ENCODE results near the gene OSMR.

DNA sequence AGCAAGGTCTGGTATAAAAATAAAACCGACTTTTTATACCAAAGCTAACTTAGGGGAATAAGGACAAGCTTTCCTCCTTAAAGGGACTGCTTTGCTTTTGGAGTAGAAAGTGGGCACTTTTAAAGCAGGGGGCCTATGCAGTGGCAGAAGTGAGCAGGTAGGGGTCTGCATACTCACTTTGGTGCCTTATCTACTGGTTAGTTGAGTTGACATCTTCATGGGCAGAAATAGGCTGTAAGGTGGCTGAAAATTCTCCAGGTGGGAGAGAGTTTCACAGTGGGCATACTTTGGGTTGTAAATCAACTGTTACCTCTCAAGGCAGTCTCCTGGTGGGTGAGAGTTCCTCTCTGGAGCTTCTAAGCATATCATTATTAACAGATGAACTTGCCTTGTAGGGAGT is 24.8 kb downstream of the OSMR start:
- TF ChIP-seq EZH2 (IDR thresholded peaks at IDR 0.05; ENCODE audit: insufficient read depth, poor library complexity, severe bottlenecking) (no peak), EZH2phosphoT487 (IDR thresholded peaks at IDR 0.05; ENCODE audit: insufficient read depth, low read depth) (no peak)

Measured in GM23248 (cell line).